Measurements from ENCODE around the gene SATB1. TPM values are rescaled to one million over a fixed set of nuclear protein-coding genes. Genes with fewer than 3 reads are reported as not detected.

The SATB1 gene
- total and polyA plus RNA-seq, 2 of the 8 experiments (the other 6 are each of a cell fraction or from before 2014, with no cell fraction given) = 18.8 to 28.0 TPM

DNA sequence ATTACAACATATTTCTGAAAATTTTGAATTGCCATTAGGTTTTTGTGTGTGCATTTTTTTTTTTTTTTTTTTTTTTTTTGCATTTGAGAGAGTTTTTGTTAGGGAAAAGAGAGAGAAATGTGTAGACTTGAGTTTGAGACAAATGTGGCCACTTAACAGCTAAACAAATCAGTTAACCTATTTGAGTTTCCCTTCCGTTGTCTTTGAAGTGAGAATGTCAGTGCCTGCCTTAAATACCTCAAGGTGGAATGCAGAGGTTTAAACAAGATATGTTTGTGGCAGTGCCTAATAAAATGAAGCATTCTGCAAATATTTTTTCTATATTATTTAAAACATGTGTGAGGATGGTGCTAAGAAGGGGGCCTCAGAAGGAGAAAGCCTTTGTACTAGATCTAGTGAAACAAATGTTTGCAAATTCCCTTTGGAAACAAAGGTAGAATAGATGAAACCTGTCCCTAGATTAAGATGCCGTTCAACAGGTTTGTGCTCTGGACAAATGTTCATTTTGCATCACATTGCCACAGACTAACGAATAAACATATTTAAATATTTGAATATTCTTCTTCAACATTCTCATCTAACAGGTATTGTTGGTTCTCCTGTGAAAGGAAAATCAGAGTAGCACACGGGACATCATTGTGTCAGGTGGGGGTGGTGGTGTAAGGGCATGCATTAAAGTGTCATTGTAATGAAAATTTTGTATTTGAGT is 80.7 kb downstream of the SATB1 start:
- H2BK5ac ChIP-seq (ENCODE audit: low read depth, low read length) = peak overlapping the region; percentile 2; the same call in 1 of the 2 replicates
- DNase-seq (ENCODE audit: low read depth in 1 of 2, low spot score in 2 of 2) = no peak
- TF ChIP-seq CTBP2 (IDR thresholded peaks at IDR 0.05; ENCODE audit: borderline replicate concordance, insufficient read depth, insufficient read length, low read length) (no peak), EZH2 (IDR thresholded peaks at IDR 0.05; ENCODE audit: low read depth, low read length, severe bottlenecking) (no peak), MAFK (IDR thresholded peaks at IDR 0.05; ENCODE audit: low read depth, low read length) (no peak), SP1 (IDR thresholded peaks at IDR 0.05; ENCODE audit: low read depth, low read length) (0 out of 2 replicates have a peak, but pooled peaks have one; percentile 11), ASH2L (IDR thresholded peaks at IDR 0.05; ENCODE audit: low read length) (peak; percentile 28)
- TF ChIP-seq, protein P1, sequence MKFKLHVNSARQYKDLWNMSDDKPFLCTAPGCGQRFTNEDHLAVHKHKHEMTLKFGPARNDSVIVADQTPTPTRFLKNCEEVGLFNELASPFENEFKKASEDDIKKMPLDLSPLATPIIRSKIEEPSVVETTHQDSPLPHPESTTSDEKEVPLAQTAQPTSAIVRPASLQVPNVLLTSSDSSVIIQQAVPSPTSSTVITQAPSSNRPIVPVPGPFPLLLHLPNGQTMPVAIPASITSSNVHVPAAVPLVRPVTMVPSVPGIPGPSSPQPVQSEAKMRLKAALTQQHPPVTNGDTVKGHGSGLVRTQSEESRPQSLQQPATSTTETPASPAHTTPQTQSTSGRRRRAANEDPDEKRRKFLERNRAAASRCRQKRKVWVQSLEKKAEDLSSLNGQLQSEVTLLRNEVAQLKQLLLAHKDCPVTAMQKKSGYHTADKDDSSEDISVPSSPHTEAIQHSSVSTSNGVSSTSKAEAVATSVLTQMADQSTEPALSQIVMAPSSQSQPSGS (IDR thresholded peaks at IDR 0.05; ENCODE audit: low read length) = no peak

More for the DNA sequence above, 80.7 kb downstream of the SATB1 start:
- Histone ChIP-seq H3K14ac (ENCODE audit: insufficient read length) (no peak overlapping the region), H3K56ac (replicated peaks; ENCODE audit: insufficient read length, low read depth, low read length) (no peak overlapping the region), H2AFZ (ENCODE audit: low read length) (no peak overlapping the region), H2BK20ac (ENCODE audit: low read length) (no peak overlapping the region), H3K23ac (ENCODE audit: insufficient read length) (no peak overlapping the region), H3K27me3 (replicated peaks in 1 of 4; ENCODE audit: control insufficient read depth in 3 of 4, extremely low read depth in 1 of 4, insufficient read depth in 3 of 4, low read length in 3 of 4) (no peaks in the 10 kb centered on the region), H3K4ac (replicated peaks; ENCODE audit: insufficient read length, low read depth, low read length) (no peak overlapping the region), H2BK120ac (replicated peaks; ENCODE audit: low read depth, low read length) (no peak overlapping the region), H2BK12ac (ENCODE audit: low read depth, low read length) (no peak overlapping the region; the same call in 1 of the 2 replicates), H3K9ac (replicated peaks in 1 of 4; ENCODE audit: extremely low read depth in 1 of 4, low read depth in 3 of 4, low read length in 3 of 4) (no peak overlapping the region), H3K4me2 (ENCODE audit: insufficient read depth in 1 of 2, low read depth in 2 of 2, low read length in 2 of 2) (peak overlapping the region; percentile 62 to 67), H3K36me3 (ENCODE audit: control insufficient read depth in 2 of 4, insufficient read depth in 4 of 4, low read length in 3 of 4) (peaks cover 0 to 8% (median 0%) of the 10 kb centered on the region in 4 experiments; a peak in 1 of 8 replicates), H3K23me2 (ENCODE audit: low read depth, low read length) (no peaks in the 10 kb centered on the region; the same call in 1 of the 2 replicates), H4K20me1 (replicated peaks in 1 of 2; ENCODE audit: control insufficient read depth in 1 of 2, insufficient read depth in 2 of 2, low read length in 2 of 2) (no peaks in the 10 kb centered on the region), H2BK15ac (ENCODE audit: low read length) (no peak overlapping the region), H3K79me2 (ENCODE audit: control insufficient read depth in 1 of 2, insufficient read depth in 2 of 2, low read length in 2 of 2) (no peaks in the 10 kb centered on the region), H4K8ac (ENCODE audit: extremely low read depth, insufficient read depth, low read length) (no peak overlapping the region), H2AK5ac (ENCODE audit: low read depth, low read length) (no peak overlapping the region), H3K18ac (ENCODE audit: extremely low read depth, low read length) (no peak overlapping the region), H4K5ac (ENCODE audit: insufficient read length, low read depth, low read length) (peak overlapping the region; percentile 51), H3K27ac (ENCODE audit: low read depth, low read length) (no peak overlapping the region), H3K9me3 (ENCODE audit: insufficient read depth in 2 of 2, low read depth in 1 of 2, low read length in 1 of 2) (no peaks in the 10 kb centered on the region), H3K4me3 (ENCODE audit: extremely low read depth in 1 of 4, insufficient read depth in 2 of 4, low read depth in 3 of 4, low read length in 4 of 4) (peak overlapping the region in 1 of 4 experiments; percentile 47; a peak in 2 of 8 replicates), H3K4me1 (replicated peaks in 1 of 4; ENCODE audit: control insufficient read depth in 3 of 4, insufficient read depth in 4 of 4, low read length in 3 of 4) (peaks cover 0 to 40% (median 4%) of the 10 kb centered on the region in 4 experiments; a peak in 3 of 7 replicates), H4K91ac (replicated peaks; ENCODE audit: insufficient read length, low read length) (no peak overlapping the region), H3K79me1 (ENCODE audit: low read depth, low read length) (no peaks in the 10 kb centered on the region)
- ChIA-PET POLR2A (ENCODE audit: partially characterized antibody) (interaction anchor here (0.7 kb wide), 1 partner anchor 226 kb away, joined by 3 read pairs; no protein-coding TSS in a partner anchor), CTCF (ENCODE audit: partially characterized antibody) (no interaction called here)
- FAIRE-seq = peak; percentile 32
- WGBS, 2 experiments (ENCODE audit: extremely low coverage in 1 of 2, insufficient coverage in 1 of 2, insufficient read length in 1 of 2, insufficient replicate concordance in 2 of 2, low coverage in 1 of 2, low lambda C conversion rate in 2 of 2, missing lambda C conversion rate in 1 of 2) = 9% methylated on average over 4 of the region's 4 CpGs; no CpG with 5 or more reads in 1 of the 2 experiments

Measured in H1 (cell line).